HepG2 (cell line): ENCODE results near the gene NOTCH2. TPM values are rescaled to one million over a fixed set of nuclear protein-coding genes. Genes with fewer than 3 reads are reported as not detected.

ENCODE experiments used
- ATAC-seq: fragments of 200-7000 bp; cut with Tn5 transposase; 3 replicates; pipeline ENCODE4 v1.9.1; 2020; ENCODE audit warnings: mild to moderate bottlenecking, moderate library complexity
- BruUV-seq: library from RNA; stranded (reverse); fragments of 400-500 nt; replicated peaks from 2 replicates; lab custom pipeline; 2021; lab: Mats Ljungman, UMichigan
- CTCF ChIA-PET: fragments of 300-600 bp; formaldehyde crosslinking; extraction: SDS; loops from one replicate; lab custom pipeline; 2021; ENCODE audit warnings: low total read pairs, inconsistent platforms, low intra/inter-chr PET ratio; lab: Yijun Ruan, JAX
- POLR2A ChIA-PET: fragments of 350-600 bp; sonication (Branson Sonifier 250); formaldehyde crosslinking; loops from one replicate; lab custom pipeline; 2020; ENCODE audit warnings: antibody characterized with exemption, inconsistent platforms; lab: Yijun Ruan, JAX
- DNase-seq: peaks from one replicate; pipeline ENCODE4 v3.0.0-alpha.2; 2015; ENCODE audit warnings: low spot score
- FAIRE-seq: peaks from 3 replicates; lab custom pipeline; 2011; peaks lifted over from hg19 to GRCh38; lab: Jason Lieb, UNC
- H2AFZ ChIP-seq: one replicate; pipeline ENCODE4 v1.6.1; 2011; ENCODE audit warnings: low read length, inconsistent platforms
- H3K27ac ChIP-seq: fragments of 300-600 bp; 3 replicates; pipeline ENCODE4 v1.8.0; 2011; ENCODE audit warnings: mixed run types, mild to moderate bottlenecking, mixed read lengths, low read length, inconsistent platforms; ENCODE audit not compliant: insufficient read depth; ENCODE audit errors: extremely low read length
- H3K27me3 ChIP-seq, 2 experiments: fragments of 200-600 bp in 1 of 2; 2 replicates in 1 of 2; 3 replicates in 1 of 2; pipeline versions ENCODE4 v1.6.0 to v1.8.0; 2011; ENCODE audit warnings: low read length in 2 of 2, mild to moderate bottlenecking in 2 of 2, moderate library complexity in 2 of 2, inconsistent platforms in 1 of 2; ENCODE audit not compliant: insufficient read depth in 2 of 2, control insufficient read depth in 1 of 2
- H3K36me3 ChIP-seq, 2 experiments: fragments of 200-600 bp in 1 of 2; replicated peaks in 1 of 2; 2 replicates in 1 of 2; 3 replicates in 1 of 2; pipeline versions ENCODE4 v1.5.1 to v1.8.0; 2011; ENCODE audit warnings: low read length in 2 of 2, inconsistent platforms in 1 of 2; ENCODE audit not compliant: insufficient read depth in 2 of 2, control insufficient read depth in 1 of 2
- H3K4me1 ChIP-seq: 2 replicates; pipeline ENCODE4 v1.5.1; 2012; ENCODE audit warnings: low read length, inconsistent platforms; ENCODE audit not compliant: insufficient read depth
- H3K4me2 ChIP-seq: 2 replicates; pipeline ENCODE4 v1.6.0; 2011; ENCODE audit warnings: low read depth, low read length, inconsistent platforms
- H3K4me3 ChIP-seq, 3 experiments: fragments of 200-600 bp in 1 of 3; sonication (generic), shearing (Covaris generic) in 1 of 3; replicated peaks in 1 of 3; 2 replicates each; pipeline ENCODE4 v1.5.1; 2011 to 2016; ENCODE audit warnings: low read length in 3 of 3, inconsistent platforms in 2 of 3, low read depth in 2 of 3, mild to moderate bottlenecking in 2 of 3, control low read depth in 1 of 3, mixed read lengths in 1 of 3; ENCODE audit not compliant: insufficient read depth in 1 of 3
- H3K79me2 ChIP-seq: one replicate; pipeline ENCODE4 v1.6.1; 2011; ENCODE audit warnings: low read length, inconsistent platforms; ENCODE audit not compliant: insufficient read depth
- H3K9ac ChIP-seq: 2 replicates; pipeline ENCODE4 v1.6.0; 2011; ENCODE audit warnings: mild to moderate bottlenecking, low read depth, low read length, inconsistent platforms; ENCODE audit not compliant: insufficient read depth
- H3K9me3 ChIP-seq: 2 replicates; pipeline ENCODE4 v1.5.1; 2012; ENCODE audit warnings: mild to moderate bottlenecking, low read length
- H4K20me1 ChIP-seq: 2 replicates; pipeline ENCODE4 v1.6.0; 2011; ENCODE audit warnings: inconsistent platforms, mild to moderate bottlenecking, low read length, moderate library complexity; ENCODE audit not compliant: insufficient read depth
- HDAC6 ChIP-seq: fragments of 200-600 bp; sonication (generic); IDR thresholded peaks from 2 replicates; pipeline ENCODE4 v1.7.0; 2017; ENCODE audit warnings: mild to moderate bottlenecking, antibody characterized with exemption, low read length, low read depth
- MIXL1 ChIP-seq: IDR thresholded peaks from 2 replicates; pipeline ENCODE4 v1.6.1; 2016
- NAIF1 ChIP-seq: sonication (generic); formaldehyde crosslinking; IDR thresholded peaks from 2 replicates; pipeline ENCODE4 v1.5.0; 2020; ENCODE audit warnings: mild to moderate bottlenecking, missing genetic modification reagents, borderline replicate concordance
- NBN ChIP-seq: fragments of 450-650 bp; conservative IDR thresholded peaks from 2 replicates; pipeline ENCODE4 v1.6.1; 2017
- PPARG ChIP-seq: conservative IDR thresholded peaks from 2 replicates; pipeline ENCODE4 v1.6.1; 2016; ENCODE audit warnings: missing biosample characterization, missing genetic modification reagents
- ZNF782 ChIP-seq: sonication (generic); formaldehyde crosslinking; IDR thresholded peaks from 2 replicates; pipeline ENCODE4 v1.4.0; 2020; ENCODE audit warnings: missing genetic modification reagents, mild to moderate bottlenecking, borderline replicate concordance
- WGBS: methylation state at CpG from one replicate; pipeline ENCODE4 v1.1.6; 2017; ENCODE audit warnings: low lambda C conversion rate; 5-methylcytosine and 5-hydroxymethylcytosine counted together
- in situ Hi-C: cut with HindIII; loops from 2 replicates; pipeline ENCODE4 v1.10.0; 2017; ENCODE audit warnings: low pct_unique_long_range_greater_than_20kb; ENCODE audit not compliant: extremely low pct_ligation_motif_present
- intact Hi-C: fragments of 100-400 bp; cut with micrococcal nuclease; formaldehyde crosslinking; loops from one replicate; pipeline ENCODE4 v1.10.0; 2022; ENCODE audit not compliant: unreplicated experiment
- polyA plus RNA-seq, 8 experiments: library from polyadenylated mRNA; depleted of rRNA in 3 of 8; stranded (reverse) in 7 of 8; unstranded in 1 of 8; fragments of >200 nt; fragmentation: Illumina TruSeq in 4 of 8; extraction: Trizol in 4 of 8; gene quantifications; 2 replicates each; pipeline versions ENCODE4 v1.2.1 to v1.2.3, GENCODE V29; 2011 to 2016; ENCODE audit warnings: low read depth in 4 of 8, missing spikeins in 1 of 8, mixed read lengths in 1 of 8; ENCODE audit not compliant: insufficient read depth in 1 of 8
- total RNA-seq, 5 experiments: library from RNA; depleted of rRNA; stranded (reverse); fragments of >200 nt; fragmentation: Illumina TruSeq; extraction: Trizol; gene quantifications; 2 replicates each; pipeline ENCODE4 v1.2.3, GENCODE V29; 2016; ENCODE audit warnings: low read depth in 1 of 5
- TF ChIP-seq, protein P1 (sequence below): sonication (generic); formaldehyde crosslinking; conservative IDR thresholded peaks from 2 replicates; pipeline ENCODE4 v1.5.0; 2020; ENCODE audit warnings: missing genetic modification reagents
- TF ChIP-seq, protein P2 (sequence below): sonication (generic); formaldehyde crosslinking; IDR thresholded peaks from 2 replicates; pipeline ENCODE4 v1.5.0; 2020; ENCODE audit warnings: mild to moderate bottlenecking, missing genetic modification reagents

NOTCH2 gene
- total and polyA plus RNA-seq, 2 of the 13 experiments (the other 11 are each of a cell fraction or from before 2014, with no cell fraction given): 4.0 to 11.4 TPM

DNA sequence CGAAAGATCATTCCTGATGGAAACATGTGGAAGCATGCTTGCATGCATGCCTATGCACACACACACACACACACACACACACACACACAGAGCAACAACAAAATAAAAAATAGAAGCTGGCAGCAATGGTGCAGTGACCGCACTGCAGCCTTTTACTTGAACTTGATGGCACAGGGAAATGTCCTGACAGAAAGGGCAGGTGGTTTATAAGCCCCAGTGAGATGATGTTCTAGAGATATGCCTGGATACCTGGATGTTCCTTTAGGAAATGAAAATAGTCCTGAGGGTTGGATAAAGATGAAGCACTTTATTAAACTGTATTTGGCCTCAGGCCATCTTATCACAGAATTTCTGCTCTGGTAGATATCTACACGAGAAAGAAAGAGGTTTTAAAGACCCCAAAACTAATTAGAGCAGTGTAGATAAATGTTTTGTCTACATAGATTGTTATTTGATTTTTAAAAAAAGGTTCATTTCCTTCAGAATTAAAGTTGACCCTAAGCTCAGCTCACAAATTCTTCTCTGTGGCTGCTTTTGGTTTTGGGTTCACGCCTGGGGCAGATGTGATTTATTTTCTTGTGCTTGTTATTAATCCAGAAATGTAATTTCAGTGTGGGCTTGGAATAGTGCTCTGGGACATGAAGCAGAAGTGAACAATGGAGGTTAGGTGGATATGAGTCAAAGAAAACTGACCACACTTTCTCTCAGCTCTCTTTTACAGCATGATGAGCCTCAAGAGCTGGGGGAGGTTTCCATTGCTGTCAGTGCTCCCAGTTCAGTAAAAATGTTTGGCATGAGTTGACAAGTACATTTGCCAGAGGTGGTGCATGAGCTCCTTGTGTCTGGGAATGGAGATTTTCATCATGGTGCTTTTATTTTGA is 196.1 kb downstream of the NOTCH2 start (continued):
- TF ChIP-seq, protein P1, sequence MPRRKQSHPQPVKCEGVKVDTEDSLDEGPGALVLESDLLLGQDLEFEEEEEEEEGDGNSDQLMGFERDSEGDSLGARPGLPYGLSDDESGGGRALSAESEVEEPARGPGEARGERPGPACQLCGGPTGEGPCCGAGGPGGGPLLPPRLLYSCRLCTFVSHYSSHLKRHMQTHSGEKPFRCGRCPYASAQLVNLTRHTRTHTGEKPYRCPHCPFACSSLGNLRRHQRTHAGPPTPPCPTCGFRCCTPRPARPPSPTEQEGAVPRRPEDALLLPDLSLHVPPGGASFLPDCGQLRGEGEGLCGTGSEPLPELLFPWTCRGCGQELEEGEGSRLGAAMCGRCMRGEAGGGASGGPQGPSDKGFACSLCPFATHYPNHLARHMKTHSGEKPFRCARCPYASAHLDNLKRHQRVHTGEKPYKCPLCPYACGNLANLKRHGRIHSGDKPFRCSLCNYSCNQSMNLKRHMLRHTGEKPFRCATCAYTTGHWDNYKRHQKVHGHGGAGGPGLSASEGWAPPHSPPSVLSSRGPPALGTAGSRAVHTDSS (CRISPR knock-in tag): no peak
- TF ChIP-seq, protein P2, sequence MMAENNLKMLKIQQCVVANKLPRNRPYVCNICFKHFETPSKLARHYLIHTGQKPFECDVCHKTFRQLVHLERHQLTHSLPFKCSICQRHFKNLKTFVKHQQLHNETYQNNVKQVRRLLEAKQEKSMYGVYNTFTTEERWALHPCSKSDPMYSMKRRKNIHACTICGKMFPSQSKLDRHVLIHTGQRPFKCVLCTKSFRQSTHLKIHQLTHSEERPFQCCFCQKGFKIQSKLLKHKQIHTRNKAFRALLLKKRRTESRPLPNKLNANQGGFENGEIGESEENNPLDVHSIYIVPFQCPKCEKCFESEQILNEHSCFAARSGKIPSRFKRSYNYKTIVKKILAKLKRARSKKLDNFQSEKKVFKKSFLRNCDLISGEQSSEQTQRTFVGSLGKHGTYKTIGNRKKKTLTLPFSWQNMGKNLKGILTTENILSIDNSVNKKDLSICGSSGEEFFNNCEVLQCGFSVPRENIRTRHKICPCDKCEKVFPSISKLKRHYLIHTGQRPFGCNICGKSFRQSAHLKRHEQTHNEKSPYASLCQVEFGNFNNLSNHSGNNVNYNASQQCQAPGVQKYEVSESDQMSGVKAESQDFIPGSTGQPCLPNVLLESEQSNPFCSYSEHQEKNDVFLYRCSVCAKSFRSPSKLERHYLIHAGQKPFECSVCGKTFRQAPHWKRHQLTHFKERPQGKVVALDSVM (CRISPR knock-in tag): no peak
- TF ChIP-seq MIXL1 (CRISPR knock-in tag): no peak

DNA sequence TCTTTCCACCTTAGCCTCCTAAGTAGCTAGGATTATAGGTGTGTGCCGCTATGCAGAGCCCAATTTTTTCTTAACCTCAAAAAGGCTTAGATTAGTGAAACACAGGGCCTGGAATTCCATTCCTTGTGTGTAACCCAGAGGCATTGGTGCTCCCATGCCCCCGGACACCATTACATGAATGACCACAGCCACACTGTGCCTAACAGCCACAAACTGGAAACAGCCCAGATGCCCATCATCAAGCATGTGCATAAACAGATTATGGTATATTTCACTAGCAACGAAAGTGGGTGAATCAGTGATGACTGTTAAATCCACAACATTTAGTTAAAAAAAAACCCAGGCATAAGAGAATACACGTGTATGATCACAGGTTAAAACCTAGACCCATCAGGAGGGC is 197.6 kb downstream of the NOTCH2 start:
- no peak overlapping the region for H3K9ac ChIP-seq
- TF ChIP-seq ZNF782 (CRISPR knock-in tag) (no peak), NBN (no peak), NAIF1 (no peak), HDAC6 (no peak), PPARG (no peak)
- no peak for FAIRE-seq
- no peaks in the 10 kb centered on the region for H4K20me1 ChIP-seq
- H3K36me3 ChIP-seq: no peaks in the 10 kb centered on the region
- H3K4me1 ChIP-seq: peaks cover 8% of the 10 kb centered on the region
- no peak overlapping the region for H2AFZ ChIP-seq
- POLR2A ChIA-PET: no interaction called here
- 0 out of 5 replicates have a peak, but pooled peaks cover 1 to 8% of the 10 kb centered on the region in 2 experiments for H3K27me3 ChIP-seq
- H3K79me2 ChIP-seq: no peaks in the 10 kb centered on the region
- WGBS: 44% methylated on average over 4 of the region's 4 CpGs
- CTCF ChIA-PET: interaction anchor here (1.6 kb wide), 1 partner anchor 96 kb away, joined by 7 read pairs; no protein-coding TSS in a partner anchor
- no peak for ATAC-seq
- no peaks in the 10 kb centered on the region for H3K9me3 ChIP-seq
- no peak for DNase-seq
- in situ Hi-C loops: loop anchor here (10.0 kb wide), 1 partner anchor 93 kb away; no protein-coding TSS in a partner anchor
- no peak overlapping the region for H3K27ac ChIP-seq
- intact Hi-C loops: loop anchor here (1.0 to 10.0 kb wide), 4 partner anchors 63 to 273 kb away; no protein-coding TSS in a partner anchor
- H3K4me2 ChIP-seq: no peak overlapping the region
- no peak overlapping the region for H3K4me3 ChIP-seq
- BruUV-seq: no TSS peak
